KMS-11 (cell line): ENCODE measurements around the gene LAPTM5.

Source experiments
- H2AFZ ChIP-seq: fragments of 200-600 bp; sonication (generic); 2 replicates; pipeline ENCODE4 v1.6.1; 2016; ENCODE audit warnings: antibody characterized with exemption, mixed run types, low read depth
- H3K27ac ChIP-seq: fragments of 200-600 bp; sonication (generic); 2 replicates; pipeline ENCODE4 v1.6.1; 2016; ENCODE audit warnings: mild to moderate bottlenecking, mixed run types
- H3K27me3 ChIP-seq: fragments of 200-600 bp; sonication (generic); 2 replicates; pipeline ENCODE4 v1.6.1; 2017; ENCODE audit warnings: mild to moderate bottlenecking, low read depth, mixed run types, moderate library complexity; ENCODE audit not compliant: insufficient read depth
- H3K36me3 ChIP-seq: fragments of 200-600 bp; sonication (generic); 2 replicates; pipeline ENCODE4 v1.6.1; 2017; ENCODE audit warnings: mild to moderate bottlenecking, mixed run types; ENCODE audit not compliant: insufficient read depth
- H3K4me1 ChIP-seq: fragments of 200-600 bp; sonication (generic); 2 replicates; pipeline ENCODE4 v1.6.1; 2016; ENCODE audit warnings: mild to moderate bottlenecking, low read depth, mixed run types; ENCODE audit not compliant: poor library complexity, severe bottlenecking
- H3K4me2 ChIP-seq: fragments of 200-600 bp; sonication (generic); 2 replicates; pipeline ENCODE4 v1.7.0; 2016; ENCODE audit warnings: mild to moderate bottlenecking, mixed run types
- H3K4me3 ChIP-seq: fragments of 200-600 bp; sonication (generic); IDR thresholded peaks from 2 replicates; pipeline ENCODE4 v1.6.1; 2017; ENCODE audit warnings: low read depth, low read length, mixed read lengths; ENCODE audit not compliant: insufficient read depth
- H3K79me2 ChIP-seq: fragments of 200-600 bp; sonication (generic); 2 replicates; pipeline ENCODE4 v1.6.1; 2016; ENCODE audit warnings: low read depth, mixed run types; ENCODE audit not compliant: insufficient read depth
- H3K9ac ChIP-seq: fragments of 200-600 bp; sonication (generic); 2 replicates; pipeline ENCODE4 v1.6.1; 2016; ENCODE audit warnings: mild to moderate bottlenecking, mixed run types
- H4K20me1 ChIP-seq: fragments of 200-600 bp; sonication (generic); 2 replicates; pipeline ENCODE4 v1.6.1; 2016; ENCODE audit warnings: mild to moderate bottlenecking, mixed run types; ENCODE audit not compliant: insufficient read depth
- TF ChIP-seq, protein P1 (sequence below): fragments of 200-600 bp; sonication (generic); conservative IDR thresholded peaks from 2 replicates; pipeline ENCODE4 v1.6.1; 2017; ENCODE audit warnings: low read depth, mild to moderate bottlenecking, antibody characterized with exemption, low read length, moderate library complexity, mixed read lengths

LAPTM5 gene

DNA sequence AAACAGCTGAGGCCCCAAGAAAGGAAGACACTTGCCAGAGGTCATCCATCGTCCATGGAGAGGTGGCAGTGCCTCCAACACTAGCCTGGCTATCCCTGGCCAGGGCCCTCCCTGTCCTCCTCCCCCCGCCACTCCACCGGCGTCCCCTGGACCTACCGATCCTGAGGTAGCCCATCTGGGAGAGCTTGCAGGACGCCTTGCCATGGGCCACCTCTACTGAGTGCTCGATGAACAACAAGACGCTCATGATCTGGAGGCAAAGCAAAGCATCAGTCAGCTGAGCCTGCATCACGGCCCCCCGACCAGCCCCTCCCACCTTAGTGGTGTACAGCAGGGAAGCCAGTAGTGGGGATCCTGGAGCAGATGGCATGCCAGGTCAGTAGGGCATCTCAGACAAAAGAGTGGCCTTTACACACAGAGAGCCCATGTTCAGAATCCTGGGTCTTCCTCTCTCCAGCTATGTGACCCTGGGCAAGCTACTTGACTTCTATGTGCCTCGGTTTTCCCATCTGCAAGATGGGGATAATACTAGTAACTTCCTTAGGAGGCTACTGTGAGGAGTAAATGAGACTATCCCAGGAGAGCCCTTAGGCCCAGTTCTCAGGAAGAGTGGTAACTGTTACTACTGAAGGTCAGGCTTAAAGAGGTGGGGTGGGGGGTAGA, 15.1 kb downstream of the LAPTM5 start:
- no peaks in the 10 kb centered on the region; the same call in 1 of the 2 replicates for H3K36me3 ChIP-seq
- no peaks in the 10 kb centered on the region for H4K20me1 ChIP-seq
- H3K4me2 ChIP-seq: no peak overlapping the region; the same call in 1 of the 2 replicates
- no peak overlapping the region for H2AFZ ChIP-seq
- peaks cover 51% of the 10 kb centered on the region for H3K4me1 ChIP-seq
- no peak overlapping the region for H3K9ac ChIP-seq
- H3K79me2 ChIP-seq: no peaks in the 10 kb centered on the region; the same call in 1 of the 2 replicates
- no peaks in the 10 kb centered on the region; the same call in 1 of the 2 replicates for H3K27me3 ChIP-seq
- H3K27ac ChIP-seq: 0 out of 2 replicates have a peak overlapping the region, but pooled peaks have one; percentile 90
- TF ChIP-seq, protein P1, sequence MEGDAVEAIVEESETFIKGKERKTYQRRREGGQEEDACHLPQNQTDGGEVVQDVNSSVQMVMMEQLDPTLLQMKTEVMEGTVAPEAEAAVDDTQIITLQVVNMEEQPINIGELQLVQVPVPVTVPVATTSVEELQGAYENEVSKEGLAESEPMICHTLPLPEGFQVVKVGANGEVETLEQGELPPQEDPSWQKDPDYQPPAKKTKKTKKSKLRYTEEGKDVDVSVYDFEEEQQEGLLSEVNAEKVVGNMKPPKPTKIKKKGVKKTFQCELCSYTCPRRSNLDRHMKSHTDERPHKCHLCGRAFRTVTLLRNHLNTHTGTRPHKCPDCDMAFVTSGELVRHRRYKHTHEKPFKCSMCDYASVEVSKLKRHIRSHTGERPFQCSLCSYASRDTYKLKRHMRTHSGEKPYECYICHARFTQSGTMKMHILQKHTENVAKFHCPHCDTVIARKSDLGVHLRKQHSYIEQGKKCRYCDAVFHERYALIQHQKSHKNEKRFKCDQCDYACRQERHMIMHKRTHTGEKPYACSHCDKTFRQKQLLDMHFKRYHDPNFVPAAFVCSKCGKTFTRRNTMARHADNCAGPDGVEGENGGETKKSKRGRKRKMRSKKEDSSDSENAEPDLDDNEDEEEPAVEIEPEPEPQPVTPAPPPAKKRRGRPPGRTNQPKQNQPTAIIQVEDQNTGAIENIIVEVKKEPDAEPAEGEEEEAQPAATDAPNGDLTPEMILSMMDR: no peak
- H3K4me3 ChIP-seq: no peak overlapping the region

DNA sequence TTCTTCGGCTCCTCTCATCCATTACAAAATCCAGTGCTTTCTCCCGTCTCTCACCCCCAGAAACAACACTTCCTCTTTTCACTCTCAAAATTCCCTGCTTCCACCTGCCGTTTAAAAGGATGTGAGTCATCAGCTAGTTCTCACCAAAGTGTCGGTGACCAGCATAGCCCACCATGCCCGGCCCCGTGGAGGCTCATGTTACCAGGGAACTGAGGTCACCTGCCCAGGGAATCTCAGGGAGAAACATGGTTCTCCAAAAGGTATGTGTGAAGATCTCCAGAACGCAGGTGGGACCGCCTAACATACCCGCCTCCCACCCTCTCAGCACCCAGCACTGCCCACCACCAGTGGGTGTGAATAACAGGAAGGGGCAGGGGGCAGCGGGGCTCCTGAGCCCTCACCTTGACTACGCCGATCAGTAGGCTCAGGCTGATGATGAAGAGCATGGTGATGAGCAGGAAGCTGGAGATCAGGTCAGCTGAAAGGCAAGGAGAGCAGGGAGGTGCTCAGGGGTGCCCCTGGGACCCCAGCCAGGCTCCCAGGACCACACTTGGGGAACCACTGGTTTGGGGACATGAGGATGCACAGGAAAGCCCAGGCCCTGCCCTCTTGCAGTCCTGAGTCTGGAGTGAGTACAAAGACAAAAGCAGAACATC, 16.2 kb downstream of the LAPTM5 start:
- Histone ChIP-seq H3K27ac (no peak overlapping the region), H3K9ac (no peak overlapping the region), H2AFZ (no peak overlapping the region), H4K20me1 (no peaks in the 10 kb centered on the region), H3K4me3 (no peak overlapping the region), H3K27me3 (no peaks in the 10 kb centered on the region; the same call in 1 of the 2 replicates), H3K4me1 (peaks cover 40% of the 10 kb centered on the region), H3K4me2 (no peak overlapping the region), H3K36me3 (no peaks in the 10 kb centered on the region; the same call in 1 of the 2 replicates), H3K79me2 (no peaks in the 10 kb centered on the region; the same call in 1 of the 2 replicates)
- TF ChIP-seq, protein P1: no peak

DNA sequence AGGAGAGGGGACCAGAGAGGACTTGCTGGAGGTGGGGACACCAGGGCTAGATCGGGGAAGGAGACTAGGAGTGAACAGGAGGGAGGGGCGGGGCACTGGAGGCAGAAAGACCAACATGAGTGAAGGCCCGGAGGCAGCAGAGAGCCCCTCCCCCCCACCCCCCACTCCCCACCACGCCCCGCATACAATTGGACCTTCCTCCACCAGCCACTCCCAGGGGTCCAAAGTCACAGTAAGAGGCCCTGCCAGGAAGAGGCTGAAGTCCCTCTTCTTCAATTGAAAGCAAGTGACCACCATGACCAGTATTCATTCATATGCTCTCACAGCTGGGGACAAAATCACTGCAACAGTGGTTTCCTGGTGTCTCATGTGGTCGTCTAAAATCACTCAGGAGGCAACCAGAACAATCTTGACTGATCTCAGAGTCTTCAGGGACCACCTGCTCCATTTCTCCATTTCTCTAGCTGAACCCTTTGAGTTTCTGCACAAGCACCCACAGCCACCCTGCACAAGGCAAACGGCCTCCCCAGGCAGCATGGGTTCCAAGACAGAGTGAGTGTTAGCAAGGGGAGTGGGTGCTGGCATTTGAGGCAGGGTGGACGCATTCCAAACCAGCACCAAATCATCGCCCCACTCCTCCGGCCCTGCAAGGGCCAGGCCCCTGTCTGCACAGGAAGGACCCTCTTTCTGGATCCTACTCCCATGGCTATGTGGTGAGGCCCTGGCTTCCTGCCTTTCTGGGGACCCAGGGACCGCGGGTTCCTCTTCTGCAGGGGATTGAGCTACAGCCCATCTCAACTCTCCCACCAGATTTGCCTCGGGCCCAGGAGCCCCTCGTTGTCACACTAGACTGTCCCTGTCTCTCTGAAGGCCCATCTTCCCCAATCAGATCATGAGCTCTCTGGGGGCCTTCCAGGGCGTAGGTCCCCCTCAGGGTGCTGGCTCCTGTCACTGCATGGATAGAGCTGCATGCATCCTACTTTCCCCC, 17.0 kb downstream of the LAPTM5 start:
- H3K9ac ChIP-seq: no peak overlapping the region
- H2AFZ ChIP-seq: no peak overlapping the region
- H4K20me1 ChIP-seq: no peaks in the 10 kb centered on the region
- H3K36me3 ChIP-seq: no peaks in the 10 kb centered on the region; the same call in 1 of the 2 replicates
- H3K27me3 ChIP-seq: no peaks in the 10 kb centered on the region; the same call in 1 of the 2 replicates
- H3K27ac ChIP-seq: no peak overlapping the region
- H3K4me2 ChIP-seq: no peak overlapping the region
- H3K4me3 ChIP-seq: no peak overlapping the region
- TF ChIP-seq, protein P1: no peak
- H3K4me1 ChIP-seq: peaks cover 33% of the 10 kb centered on the region
- no peaks in the 10 kb centered on the region; the same call in 1 of the 2 replicates for H3K79me2 ChIP-seq

DNA sequence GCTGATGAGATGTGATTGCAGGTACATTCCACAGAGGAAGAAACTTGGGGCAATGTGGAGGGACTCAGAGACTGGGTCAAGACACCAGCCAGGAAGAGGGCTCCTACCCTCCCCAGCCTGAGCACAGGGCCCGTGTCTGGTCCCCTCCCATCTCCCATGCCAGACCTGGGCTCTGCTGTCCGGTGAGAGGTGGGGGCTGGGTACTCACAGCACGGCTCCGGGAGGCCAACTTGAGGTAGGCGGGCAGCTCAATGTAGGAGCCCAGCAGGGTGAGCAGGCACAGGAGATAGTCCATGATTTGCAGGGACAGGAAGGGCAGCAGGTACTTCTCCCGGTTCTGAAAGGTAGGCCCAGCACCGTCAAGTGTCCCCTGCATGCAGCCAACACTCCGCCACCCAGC, 18.0 kb downstream of the LAPTM5 start:
- no peaks in the 10 kb centered on the region; the same call in 1 of the 2 replicates for H3K79me2 ChIP-seq
- peaks cover 27% of the 10 kb centered on the region for H3K4me1 ChIP-seq
- no peak overlapping the region for H3K4me2 ChIP-seq
- no peak overlapping the region for H3K9ac ChIP-seq
- H3K4me3 ChIP-seq: no peak overlapping the region
- no peaks in the 10 kb centered on the region for H4K20me1 ChIP-seq
- H2AFZ ChIP-seq: no peak overlapping the region
- H3K27ac ChIP-seq: no peak overlapping the region
- no peaks in the 10 kb centered on the region; the same call in 1 of the 2 replicates for H3K27me3 ChIP-seq
- TF ChIP-seq, protein P1: no peak
- no peaks in the 10 kb centered on the region; the same call in 1 of the 2 replicates for H3K36me3 ChIP-seq
